Measurements from ENCODE around the gene FAM50A. TPM values are rescaled to one million over a fixed set of nuclear protein-coding genes. Genes with fewer than 3 reads are reported as not detected.
A peak's percentile ranks its signal among the peaks of the same experiment; 100 is the strongest.

Gene FAM50A
- total and polyA plus RNA-seq, 8 donors, result 21.2 to 128 (median 23.0) TPM

GRCh38 chrX:154428176-154429171 is 15.5 kb upstream of the FAM50A start, which contains the start of gene ATP6AP1:
Gene ATP6AP1, plus strand, starts transcription at chrX:154428677. Its CDS starts 16 bp downstream, at chrX:154428693.
- WGBS, 2 donors, result 5 to 36% methylated on average over 86 of the region's 87 CpGs
- DNase-seq (peak; percentile 90 to 96 (median 92)), ATAC-seq (peak; percentile 98 to 99 (median 98)), FAIRE-seq (peak; percentile 75)
- Histone ChIP-seq H3K9me3 (no peaks in the 10 kb centered on the region), H3K36me3 (no peaks in the 10 kb centered on the region), H3K27me3 (no peaks in the 10 kb centered on the region), H3K27ac (peak within 1 kb of the TSS in 3 of 4 donors; percentile 52 to 67 (median 57)), H3K4me3 (peak within 1 kb of the TSS; percentile 48 to 68 (median 54)), H3K4me1 (no peaks in the 10 kb centered on the region)
- no peak for TF ChIP-seq CTCF (IDR thresholded peaks at IDR 0.05)
- intact Hi-C loops (cut with DNase I), result no loop called here

GRCh38 chrX:154429711-154430110 is 14.2 kb upstream of the FAM50A start:
- Histone ChIP-seq H3K4me1 (no peaks in the 10 kb centered on the region), H3K36me3 (no peaks in the 10 kb centered on the region), H3K4me3 (peak overlapping the region in 2 of 4 donors; percentile 58 to 68), H3K27ac (peak overlapping the region in 1 of 4 donors; percentile 8), H3K27me3 (no peaks in the 10 kb centered on the region), H3K9me3 (no peaks in the 10 kb centered on the region)
- no peak for TF ChIP-seq CTCF (IDR thresholded peaks at IDR 0.05)
- FAIRE-seq (no peak), ATAC-seq (no peak), DNase-seq (no peak)
- 67 to 74% methylated on average over 2 of the region's 2 CpGs for WGBS, 2 donors
- intact Hi-C loops (cut with DNase I), result no loop called here

- 68 to 77% methylated on average over 6 of the region's 6 CpGs for WGBS, 2 donors
- FAIRE-seq (no peak), DNase-seq (no peak), ATAC-seq (no peak)
- Histone ChIP-seq H3K27me3 (no peaks in the 10 kb centered on the region), H3K4me3 (no peak overlapping the region), H3K36me3 (no peaks in the 10 kb centered on the region), H3K9me3 (no peaks in the 10 kb centered on the region), H3K27ac (no peak overlapping the region), H3K4me1 (no peaks in the 10 kb centered on the region)
- intact Hi-C loops (cut with DNase I), result no loop called here
- no peak for TF ChIP-seq CTCF (IDR thresholded peaks at IDR 0.05)
Measured at GRCh38 chrX:154430479-154430878, 13.5 kb upstream of the FAM50A start.

GRCh38 chrX:154430916-154431315 is 13.0 kb upstream of the FAM50A start:
- ATAC-seq (no peak), FAIRE-seq (no peak), DNase-seq (peak in 1 of 6 donors; percentile 13)
- Histone ChIP-seq H3K9me3 (no peaks in the 10 kb centered on the region), H3K36me3 (no peaks in the 10 kb centered on the region), H3K27me3 (no peaks in the 10 kb centered on the region), H3K4me1 (no peaks in the 10 kb centered on the region), H3K4me3 (no peak overlapping the region), H3K27ac (no peak overlapping the region)
- intact Hi-C loops (cut with DNase I), result no loop called here
- WGBS, 2 donors, result 65 to 67% methylated on average over 7 of the region's 7 CpGs
- no peak for TF ChIP-seq CTCF (IDR thresholded peaks at IDR 0.05)

Data from pancreas (tissue), 10 donors.